ENCODE results near the gene DGCR2.

Gene DGCR2

GRCh38 chr22:19149991-19150390 lies 27.8 kb upstream of the DGCR2 start, which contains the start of gene GSC2:
Gene GSC2, minus strand, starts transcription at chr22:19150292. Its CDS starts 9 bp downstream, at chr22:19150283.
- in situ Hi-C loops (cut with HindIII; ENCODE audit: low sequenced_read_pairs), result no loop called here
- TF ChIP-seq CTCF (IDR thresholded peaks at IDR 0.05; ENCODE audit: low read depth, low read length, missing control alignments), result no peak
- DNase-seq (ENCODE audit: low read depth), result no peak
- H3K4me3 ChIP-seq (ENCODE audit: low read depth, low read length), result no peak within 1 kb of the TSS

- DNase-seq (ENCODE audit: low read depth), result no peak
- no peak overlapping the region for H3K4me3 ChIP-seq (ENCODE audit: low read depth, low read length)
- TF ChIP-seq CTCF (IDR thresholded peaks at IDR 0.05; ENCODE audit: low read depth, low read length, missing control alignments), result no peak
- in situ Hi-C loops (cut with HindIII; ENCODE audit: low sequenced_read_pairs), result no loop called here
Measured at GRCh38 chr22:19149047-19149883, 27.1 kb upstream of the DGCR2 start.

GRCh38 chr22:19148417-19149046 lies 26.3 kb upstream of the DGCR2 start:
- no peak for DNase-seq (ENCODE audit: low read depth)
- TF ChIP-seq CTCF (IDR thresholded peaks at IDR 0.05; ENCODE audit: low read depth, low read length, missing control alignments), result no peak
- in situ Hi-C loops (cut with HindIII; ENCODE audit: low sequenced_read_pairs), result no loop called here
- H3K4me3 ChIP-seq (ENCODE audit: low read depth, low read length), result no peak overlapping the region

- no peak for TF ChIP-seq CTCF (IDR thresholded peaks at IDR 0.05; ENCODE audit: low read depth, low read length, missing control alignments)
- in situ Hi-C loops (cut with HindIII; ENCODE audit: low sequenced_read_pairs), result no loop called here
- no peak for DNase-seq (ENCODE audit: low read depth)
- H3K4me3 ChIP-seq (ENCODE audit: low read depth, low read length), result no peak overlapping the region
Measured at GRCh38 chr22:19147195-19147780, 25.1 kb upstream of the DGCR2 start.

GRCh38 chr22:19146215-19146968 lies 24.2 kb upstream of the DGCR2 start:
- H3K4me3 ChIP-seq (ENCODE audit: low read depth, low read length), result no peak overlapping the region
- no peak for TF ChIP-seq CTCF (IDR thresholded peaks at IDR 0.05; ENCODE audit: low read depth, low read length, missing control alignments)
- in situ Hi-C loops (cut with HindIII; ENCODE audit: low sequenced_read_pairs), result no loop called here
- DNase-seq (ENCODE audit: low read depth), result no peak

GRCh38 chr22:19143967-19144400 lies 21.8 kb upstream of the DGCR2 start:
- no peak for DNase-seq (ENCODE audit: low read depth)
- in situ Hi-C loops (cut with HindIII; ENCODE audit: low sequenced_read_pairs), result no loop called here
- H3K4me3 ChIP-seq (ENCODE audit: low read depth, low read length), result peak overlapping the region; percentile 76
- TF ChIP-seq CTCF (IDR thresholded peaks at IDR 0.05; ENCODE audit: low read depth, low read length, missing control alignments), result no peak

Measured in astrocyte of the cerebellum (primary cell).